AG09319 (cell line): ENCODE results near the gene ITGA2.

Experiments
- DNase-seq: peaks from one replicate; pipeline ENCODE4 v3.0.0-alpha.2; 2010; ENCODE audit warnings: low read depth; ENCODE audit errors: extremely low read depth
- CTCF ChIP-seq: IDR thresholded peaks from 2 replicates; pipeline ENCODE4 v1.5.1; 2011; ENCODE audit warnings: low read depth, mild to moderate bottlenecking, inconsistent platforms, low read length, moderate library complexity

ITGA2 gene

GRCh38 chr5:53133020-53133419, 143.9 kb downstream of the ITGA2 start:
- no peak for DNase-seq
- TF ChIP-seq CTCF = no peak
